Measurements from ENCODE around the gene CLIC4. TPM values are rescaled to one million over a fixed set of nuclear protein-coding genes. Genes with fewer than 3 reads are reported as not detected.

CLIC4 gene
- total RNA-seq, 3 donors from 2014 or later, result 33.0 to 176 (median 52.4) TPM

DNA sequence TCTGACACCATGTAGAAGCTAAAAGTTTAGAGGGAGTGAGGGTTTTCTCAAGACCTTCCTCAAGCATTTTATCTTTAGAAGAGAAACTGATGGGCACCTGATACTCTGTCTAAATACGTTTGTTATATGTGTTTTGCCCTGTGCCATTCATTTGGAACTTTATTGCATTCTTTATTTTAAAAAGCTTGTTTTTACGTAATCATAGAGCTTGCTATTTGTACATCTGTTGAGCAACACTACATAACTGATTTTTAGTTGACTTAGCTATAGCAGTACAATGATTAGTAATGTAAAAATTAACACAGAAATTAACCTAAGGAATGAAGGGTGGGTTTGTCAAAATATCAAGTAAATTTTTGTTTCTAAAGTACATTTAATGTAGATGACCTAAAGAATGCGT, 96.3 kb downstream of the CLIC4 start:
- H3K4me1 ChIP-seq (ENCODE audit: low read depth), result no peaks in the 10 kb centered on the region
- H3K9me3 ChIP-seq, result no peaks in the 10 kb centered on the region
- ATAC-seq (no peak), DNase-seq (no peak)
- no peaks in the 10 kb centered on the region for H3K36me3 ChIP-seq (ENCODE audit: low read depth)
- no peak overlapping the region for H3K4me3 ChIP-seq
- TF ChIP-seq, protein P1, sequence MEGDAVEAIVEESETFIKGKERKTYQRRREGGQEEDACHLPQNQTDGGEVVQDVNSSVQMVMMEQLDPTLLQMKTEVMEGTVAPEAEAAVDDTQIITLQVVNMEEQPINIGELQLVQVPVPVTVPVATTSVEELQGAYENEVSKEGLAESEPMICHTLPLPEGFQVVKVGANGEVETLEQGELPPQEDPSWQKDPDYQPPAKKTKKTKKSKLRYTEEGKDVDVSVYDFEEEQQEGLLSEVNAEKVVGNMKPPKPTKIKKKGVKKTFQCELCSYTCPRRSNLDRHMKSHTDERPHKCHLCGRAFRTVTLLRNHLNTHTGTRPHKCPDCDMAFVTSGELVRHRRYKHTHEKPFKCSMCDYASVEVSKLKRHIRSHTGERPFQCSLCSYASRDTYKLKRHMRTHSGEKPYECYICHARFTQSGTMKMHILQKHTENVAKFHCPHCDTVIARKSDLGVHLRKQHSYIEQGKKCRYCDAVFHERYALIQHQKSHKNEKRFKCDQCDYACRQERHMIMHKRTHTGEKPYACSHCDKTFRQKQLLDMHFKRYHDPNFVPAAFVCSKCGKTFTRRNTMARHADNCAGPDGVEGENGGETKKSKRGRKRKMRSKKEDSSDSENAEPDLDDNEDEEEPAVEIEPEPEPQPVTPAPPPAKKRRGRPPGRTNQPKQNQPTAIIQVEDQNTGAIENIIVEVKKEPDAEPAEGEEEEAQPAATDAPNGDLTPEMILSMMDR (IDR thresholded peaks at IDR 0.05), result no peak
- intact Hi-C loops (cut with DNase I, micrococcal nuclease), result no loop called here

- no peaks in the 10 kb centered on the region for H3K9me3 ChIP-seq
- intact Hi-C loops (cut with DNase I, micrococcal nuclease), result no loop called here
- peaks cover 15% of the 10 kb centered on the region for H3K4me1 ChIP-seq (ENCODE audit: low read depth)
- TF ChIP-seq, protein P1 (IDR thresholded peaks at IDR 0.05), result no peak
- DNase-seq (no peak), ATAC-seq (no peak)
- no peaks in the 10 kb centered on the region for H3K36me3 ChIP-seq (ENCODE audit: low read depth)
- no peak overlapping the region for H3K4me3 ChIP-seq
Observed at GRCh38 chr1:24846671-24847070, 101.4 kb downstream of the CLIC4 start.

DNA sequence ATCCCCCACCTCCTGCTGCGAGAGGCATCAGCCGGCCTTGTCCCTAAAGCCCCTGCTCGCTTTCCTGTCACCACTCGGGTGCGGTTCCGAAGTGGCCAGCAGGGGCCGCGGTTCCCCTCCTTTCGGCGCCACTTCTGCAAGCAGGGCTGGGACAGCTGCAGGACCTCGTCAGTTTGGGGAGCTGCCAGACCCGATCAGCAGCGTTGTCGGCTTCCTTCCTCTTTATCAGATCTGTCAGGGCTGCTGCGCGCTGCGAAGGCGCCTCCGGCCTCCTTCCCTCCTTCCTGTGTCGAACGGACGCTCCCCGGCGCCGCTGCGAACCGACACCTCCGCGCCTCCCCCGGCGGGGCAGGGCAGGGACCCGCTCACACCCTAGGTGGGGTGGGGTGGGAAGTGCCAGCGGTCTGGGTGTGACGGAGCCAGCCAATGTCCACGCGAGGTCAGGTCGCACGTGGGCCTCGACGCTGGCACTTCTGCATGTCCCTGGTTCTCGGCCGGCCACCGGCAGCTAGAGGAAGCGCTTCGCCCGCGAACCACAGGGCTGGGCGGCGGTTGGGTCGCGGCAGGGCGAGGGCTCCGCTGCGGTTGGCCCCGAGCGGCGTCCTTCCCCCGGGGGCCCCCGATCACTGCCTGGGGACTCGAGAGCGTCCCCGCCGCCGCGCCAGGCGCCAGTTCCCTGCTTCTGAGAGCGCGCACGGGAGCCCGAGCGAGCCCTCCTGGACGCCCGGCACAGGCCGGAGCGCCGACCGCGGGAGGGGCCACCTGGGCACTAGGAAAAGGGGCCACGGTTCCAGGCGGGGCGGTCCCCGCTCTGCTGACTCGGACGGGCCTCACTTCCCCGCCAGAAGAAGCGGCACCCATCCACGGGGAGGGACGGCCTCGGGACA, 103.0 kb downstream of the CLIC4 start:
- H3K36me3 ChIP-seq (ENCODE audit: low read depth), result no peaks in the 10 kb centered on the region
- peaks cover 15% of the 10 kb centered on the region for H3K4me1 ChIP-seq (ENCODE audit: low read depth)
- no peak overlapping the region for H3K4me3 ChIP-seq
- DNase-seq (peak; percentile 94 to 96 (median 95)), ATAC-seq (peak; percentile 95)
- TF ChIP-seq, protein P1 (IDR thresholded peaks at IDR 0.05), result peak; percentile 85
- intact Hi-C loops (cut with DNase I, micrococcal nuclease), result no loop called here
- no peaks in the 10 kb centered on the region for H3K9me3 ChIP-seq

DNA sequence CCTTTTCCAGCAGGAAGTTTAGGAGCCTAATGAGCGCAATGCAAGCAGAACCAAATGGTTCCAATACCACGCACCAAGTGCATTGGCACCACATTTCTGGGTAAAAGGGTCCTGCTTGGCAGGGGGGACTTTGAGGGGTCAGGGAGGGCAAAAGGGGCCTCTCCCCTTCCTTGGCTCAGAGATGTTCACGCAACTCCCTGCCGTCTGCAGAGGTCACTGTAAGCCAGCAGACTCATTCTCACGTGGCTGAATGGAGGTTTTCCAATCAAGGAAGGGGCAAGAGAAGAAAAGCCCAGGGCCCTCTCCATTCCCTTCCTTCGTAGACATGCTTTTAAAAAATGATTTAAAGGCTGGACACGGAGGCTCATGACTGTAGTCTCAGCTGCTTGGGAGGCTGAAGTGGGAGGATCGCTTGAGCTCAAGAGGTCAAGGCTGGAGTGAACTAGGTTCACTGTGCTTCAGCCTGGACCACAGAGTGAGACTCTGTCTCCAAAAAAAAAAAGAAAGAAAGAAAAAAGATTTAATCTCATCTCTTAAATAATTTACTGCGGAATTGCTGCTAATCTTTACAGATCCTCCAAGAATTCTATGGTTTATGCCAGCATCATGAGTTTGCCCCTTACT, 104.5 kb downstream of the CLIC4 start:
- Histone ChIP-seq H3K4me1 (ENCODE audit: low read depth) (peaks cover 15% of the 10 kb centered on the region), H3K9me3 (no peaks in the 10 kb centered on the region), H3K36me3 (ENCODE audit: low read depth) (no peaks in the 10 kb centered on the region), H3K4me3 (no peak overlapping the region)
- DNase-seq (peak in 2 of 3 donors; percentile 49 to 66), ATAC-seq (peak; percentile 21)
- intact Hi-C loops (cut with DNase I, micrococcal nuclease), result no loop called here
- TF ChIP-seq, protein P1 (IDR thresholded peaks at IDR 0.05), result no peak

GRCh38 chr1:24850328-24850920, 105.2 kb downstream of the CLIC4 start:
- intact Hi-C loops (cut with DNase I, micrococcal nuclease), result no loop called here
- TF ChIP-seq, protein P1 (IDR thresholded peaks at IDR 0.05), result no peak

More at GRCh38 chr1:24850328-24850920, 105.2 kb downstream of the CLIC4 start:
- Histone ChIP-seq H3K4me1 (ENCODE audit: low read depth) (peaks cover 15% of the 10 kb centered on the region), H3K9me3 (no peaks in the 10 kb centered on the region), H3K4me3 (no peak overlapping the region), H3K36me3 (ENCODE audit: low read depth) (no peaks in the 10 kb centered on the region)
- no peak for DNase-seq
- ATAC-seq, result no peak
